Natural killer cell (primary cell): Measurements from ENCODE around the gene NFAT5. TPM values are rescaled to one million over a fixed set of nuclear protein-coding genes. Genes with fewer than 3 reads are reported as not detected.

Experiments
- ATAC-seq, 3 donors: fragments of 150-1000 bp in 2 of 3; fragments of 200-7000 bp in 1 of 3; cut with Tn5 transposase; 1 replicate in 1 of 3; 2 replicates in 2 of 3; pipeline ENCODE4 v1.10.0; 2021; ENCODE audit warnings: mild to moderate bottlenecking in 2 of 3, moderate library complexity in 2 of 3
- DNase-seq, 2 donors: peaks; one replicate each; pipeline versions ENCODE4 v3.0.0 to v3.0.0-alpha.2; 2013 to 2021; ENCODE audit warnings: mixed read lengths in 1 of 2
- H3K27ac ChIP-seq: one replicate; pipeline ENCODE4 v1.5.1; 2013; ENCODE audit warnings: mild to moderate bottlenecking, low read length
- H3K27me3 ChIP-seq: one replicate; pipeline ENCODE4 v1.6.1; 2013; ENCODE audit warnings: low read length; ENCODE audit not compliant: control insufficient read depth, insufficient read depth
- H3K36me3 ChIP-seq: one replicate; pipeline ENCODE4 v1.6.1; 2013; ENCODE audit warnings: low read length; ENCODE audit not compliant: control insufficient read depth, insufficient read depth
- H3K4me1 ChIP-seq: one replicate; pipeline ENCODE4 v1.6.1; 2013; ENCODE audit warnings: low read length; ENCODE audit not compliant: control insufficient read depth, insufficient read depth
- H3K4me3 ChIP-seq: one replicate; pipeline ENCODE4 v1.5.1; 2013; ENCODE audit warnings: low read length
- H3K9me3 ChIP-seq: one replicate; pipeline ENCODE4 v1.6.1; 2013; ENCODE audit warnings: low read length; ENCODE audit not compliant: control insufficient read depth, insufficient read depth
- H3K27ac Mint-ChIP-seq, 2 donors: one replicate each; pipeline ENCODE4 v1.8.0; 2022; ENCODE audit warnings: mild to moderate bottlenecking in 2 of 2, mixed read lengths in 2 of 2, moderate library complexity in 1 of 2
- H3K27me3 Mint-ChIP-seq, 2 donors: one replicate each; pipeline ENCODE4 v1.8.0; 2022; ENCODE audit warnings: low read depth in 2 of 2, mixed read lengths in 2 of 2
- H3K36me3 Mint-ChIP-seq: one replicate; pipeline ENCODE4 v1.8.0; 2022; ENCODE audit warnings: mixed read lengths
- H3K4me1 Mint-ChIP-seq, 2 donors: one replicate each; pipeline ENCODE4 v1.8.0; 2022; ENCODE audit warnings: mixed read lengths in 2 of 2
- H3K4me3 Mint-ChIP-seq: one replicate; pipeline ENCODE4 v1.8.0; 2022; ENCODE audit warnings: mild to moderate bottlenecking, moderate library complexity, mixed read lengths
- H3K9me3 Mint-ChIP-seq, 2 donors: one replicate each; pipeline ENCODE4 v1.8.0; 2022; ENCODE audit warnings: mixed read lengths in 2 of 2
- WGBS: methylation state at CpG from one replicate; pipeline ENCODE4 v1.1.7; 2013; ENCODE audit warnings: missing lambda C conversion rate; ENCODE audit not compliant: insufficient coverage; 5-methylcytosine and 5-hydroxymethylcytosine counted together
- intact Hi-C: fragments of 100-400 bp; cut with micrococcal nuclease; formaldehyde crosslinking; loops from one replicate; pipeline ENCODE4 v1.14.2; 2022
- total RNA-seq, 4 donors: library from RNA; stranded (reverse); fragments of 120-200 nt in 1 of 4; gene quantifications; one replicate each; pipeline versions ENCODE4 v1.2.3 to v1.2.4, GENCODE V29; 2013 to 2022
- TF ChIP-seq, protein P1 (sequence below): fragments of 200-600 bp; IDR thresholded peaks from one replicate; pipeline ENCODE4 v1.8.0; 2022; ENCODE audit warnings: antibody characterized with exemption

Gene NFAT5
- total RNA-seq, 3 donors from 2014 or later (not counting 1 experiment from before 2014, with no cell fraction given): 70.0 to 73.6 (median 70.6) TPM

DNA sequence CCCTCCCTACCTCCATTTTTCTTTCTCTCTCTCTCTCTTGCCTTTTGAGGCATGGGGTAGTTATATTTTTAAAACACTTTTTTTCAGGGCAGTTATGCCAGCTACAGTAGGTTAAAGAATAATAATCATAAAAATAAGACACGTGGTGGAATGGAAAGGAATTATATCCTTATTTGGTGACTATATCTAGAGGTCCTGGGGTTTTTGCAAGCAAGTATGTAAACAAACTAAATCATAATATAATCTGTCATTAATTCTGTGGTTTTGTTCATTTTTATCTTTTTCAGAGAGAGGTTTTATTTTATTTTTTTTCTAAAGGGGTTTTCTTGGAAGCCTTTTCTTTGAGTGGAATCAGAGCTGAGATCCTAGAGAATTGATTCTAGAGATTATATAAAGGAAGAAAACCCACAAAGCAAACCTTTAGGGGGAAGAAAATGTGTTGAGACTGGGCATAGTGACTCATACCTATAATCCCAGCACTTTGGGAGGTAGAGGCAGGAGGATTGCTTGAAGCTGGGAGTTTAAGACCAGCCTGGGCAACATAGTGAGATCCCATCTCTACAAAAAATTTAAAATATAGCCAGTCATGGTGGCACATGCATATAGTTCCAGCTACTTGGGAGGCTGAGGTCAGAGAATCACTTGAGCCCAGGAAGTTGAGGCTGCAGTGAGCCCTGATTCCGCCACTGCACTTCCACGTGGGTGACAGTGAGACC, 107.4 kb downstream of the NFAT5 start:
- no peaks in the 10 kb centered on the region for H3K9me3 Mint-ChIP-seq
- H3K4me1 Mint-ChIP-seq: no peaks in the 10 kb centered on the region
- Histone ChIP-seq H3K4me1 (no peaks in the 10 kb centered on the region), H3K4me3 (no peak overlapping the region), H3K27me3 (no peaks in the 10 kb centered on the region), H3K36me3 (peaks cover 36% of the 10 kb centered on the region), H3K9me3 (no peaks in the 10 kb centered on the region), H3K27ac (no peak overlapping the region)
- H3K36me3 Mint-ChIP-seq: peaks cover 5% of the 10 kb centered on the region
- DNase-seq: no peak
- TF ChIP-seq, protein P1, sequence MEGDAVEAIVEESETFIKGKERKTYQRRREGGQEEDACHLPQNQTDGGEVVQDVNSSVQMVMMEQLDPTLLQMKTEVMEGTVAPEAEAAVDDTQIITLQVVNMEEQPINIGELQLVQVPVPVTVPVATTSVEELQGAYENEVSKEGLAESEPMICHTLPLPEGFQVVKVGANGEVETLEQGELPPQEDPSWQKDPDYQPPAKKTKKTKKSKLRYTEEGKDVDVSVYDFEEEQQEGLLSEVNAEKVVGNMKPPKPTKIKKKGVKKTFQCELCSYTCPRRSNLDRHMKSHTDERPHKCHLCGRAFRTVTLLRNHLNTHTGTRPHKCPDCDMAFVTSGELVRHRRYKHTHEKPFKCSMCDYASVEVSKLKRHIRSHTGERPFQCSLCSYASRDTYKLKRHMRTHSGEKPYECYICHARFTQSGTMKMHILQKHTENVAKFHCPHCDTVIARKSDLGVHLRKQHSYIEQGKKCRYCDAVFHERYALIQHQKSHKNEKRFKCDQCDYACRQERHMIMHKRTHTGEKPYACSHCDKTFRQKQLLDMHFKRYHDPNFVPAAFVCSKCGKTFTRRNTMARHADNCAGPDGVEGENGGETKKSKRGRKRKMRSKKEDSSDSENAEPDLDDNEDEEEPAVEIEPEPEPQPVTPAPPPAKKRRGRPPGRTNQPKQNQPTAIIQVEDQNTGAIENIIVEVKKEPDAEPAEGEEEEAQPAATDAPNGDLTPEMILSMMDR: no peak
- intact Hi-C loops: no loop called here
- H3K4me3 Mint-ChIP-seq: no peak overlapping the region
- H3K27ac Mint-ChIP-seq: peak overlapping the region in 1 of 2 donors; percentile 52
- no peak for ATAC-seq
- WGBS: 100% methylated on average over 2 of the region's 3 CpGs
- H3K27me3 Mint-ChIP-seq: no peaks in the 10 kb centered on the region

DNA sequence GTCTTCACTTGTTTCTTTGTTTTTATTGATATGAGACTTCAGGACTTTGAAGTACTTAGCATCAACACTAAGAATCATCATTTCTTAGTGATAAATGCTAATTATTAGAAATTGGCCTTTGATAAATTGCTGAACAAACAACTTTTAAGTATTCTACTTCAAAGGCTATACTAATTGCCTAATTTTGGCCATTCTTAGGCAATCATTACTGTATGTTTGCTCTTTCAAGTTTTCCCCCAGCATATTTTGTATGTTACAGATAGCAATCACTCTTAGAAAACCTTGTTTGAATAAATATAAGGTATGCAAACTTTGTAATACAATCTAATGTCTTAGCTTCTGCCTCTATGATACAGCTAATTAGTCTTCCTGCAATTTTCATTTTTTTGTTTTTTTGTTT, 114.6 kb downstream of the NFAT5 start:
- no peak overlapping the region for H3K4me3 Mint-ChIP-seq
- no peaks in the 10 kb centered on the region for H3K27me3 ChIP-seq
- ATAC-seq (no peak), DNase-seq (no peak)
- H3K27me3 Mint-ChIP-seq: no peaks in the 10 kb centered on the region
- no peak overlapping the region for H3K4me3 ChIP-seq
- H3K27ac ChIP-seq: no peak overlapping the region
- TF ChIP-seq, protein P1: no peak
- no peaks in the 10 kb centered on the region for H3K4me1 Mint-ChIP-seq
- H3K36me3 ChIP-seq: peaks cover 33% of the 10 kb centered on the region
- H3K27ac Mint-ChIP-seq: peak overlapping the region in 1 of 2 donors; percentile 36
- intact Hi-C loops: no loop called here
- H3K36me3 Mint-ChIP-seq: peaks cover 5% of the 10 kb centered on the region
- no peaks in the 10 kb centered on the region for H3K4me1 ChIP-seq
- no peaks in the 10 kb centered on the region for H3K9me3 ChIP-seq
- H3K9me3 Mint-ChIP-seq: no peaks in the 10 kb centered on the region

GRCh38 chr16:69688589-69688988, 122.8 kb downstream of the NFAT5 start:
- ATAC-seq (no peak), DNase-seq (no peak)
- Mint-ChIP-seq H3K36me3 (peaks cover 21% of the 10 kb centered on the region), H3K27ac (no peak overlapping the region), H3K9me3 (no peaks in the 10 kb centered on the region), H3K27me3 (no peaks in the 10 kb centered on the region), H3K4me3 (no peak overlapping the region), H3K4me1 (no peaks in the 10 kb centered on the region)
- no peak overlapping the region for H3K27ac ChIP-seq
- H3K36me3 ChIP-seq: peaks cover 30% of the 10 kb centered on the region
- intact Hi-C loops: no loop called here
- WGBS: 83% methylated on average over 1 of the region's 2 CpGs
- no peaks in the 10 kb centered on the region for H3K9me3 ChIP-seq
- TF ChIP-seq, protein P1: no peak
- H3K4me3 ChIP-seq: no peak overlapping the region
- no peaks in the 10 kb centered on the region for H3K4me1 ChIP-seq
- H3K27me3 ChIP-seq: no peaks in the 10 kb centered on the region
